ENCODE measurements around the gene DCLK2.

The DCLK2 gene

DNA sequence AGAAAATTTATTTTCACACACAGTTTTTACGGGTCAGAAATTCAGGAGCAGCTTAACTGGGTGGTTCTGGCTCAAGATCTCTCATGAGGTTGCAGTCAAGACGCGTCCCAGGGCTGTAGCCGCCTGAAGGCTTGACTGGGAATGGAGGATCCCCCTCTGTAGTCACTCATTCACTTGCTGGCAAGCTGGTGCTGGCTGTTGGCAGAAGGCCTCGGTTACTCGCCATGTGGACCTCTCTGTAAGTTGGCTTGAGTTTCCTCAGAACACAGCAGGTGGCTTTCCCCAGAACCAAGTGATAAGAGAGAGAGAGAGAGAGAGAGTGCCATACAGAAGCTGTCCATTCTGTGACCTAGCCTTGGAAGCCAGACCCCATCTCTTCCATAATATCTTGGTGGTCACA, 132.8 kb downstream of the DCLK2 start:
- no peak for DNase-seq (ENCODE audit: low read depth)

DNA sequence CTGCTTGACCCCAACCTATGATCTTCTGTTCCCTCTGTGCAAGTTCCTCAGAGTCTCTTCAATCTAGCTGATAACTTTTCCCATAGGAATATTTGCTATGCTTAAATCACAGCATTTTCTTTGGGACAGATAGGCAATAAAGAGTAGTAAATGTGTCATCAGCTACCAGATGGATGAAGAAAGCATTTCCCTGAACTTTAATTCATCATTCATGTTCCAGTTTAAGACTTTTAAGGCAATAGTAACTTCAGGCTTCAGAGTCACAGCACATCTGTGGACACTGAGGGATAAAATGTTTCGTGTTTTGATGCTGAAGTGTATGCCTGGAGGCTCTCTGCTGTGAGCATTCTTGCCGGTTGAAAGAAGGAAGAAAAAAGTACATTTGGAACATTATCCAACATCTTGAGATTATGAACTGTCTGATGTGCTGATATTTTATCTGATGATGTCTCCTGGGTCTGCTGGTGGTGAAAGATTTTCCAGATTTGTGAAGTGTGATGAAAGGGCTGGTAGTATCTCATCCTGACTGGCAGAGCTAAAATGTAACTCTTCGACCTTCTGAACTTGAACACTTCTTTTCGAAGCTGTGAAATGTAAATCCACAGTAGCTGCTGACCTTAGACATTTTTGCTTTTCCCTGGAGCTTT, 133.7 kb downstream of the DCLK2 start:
- no peak for DNase-seq (ENCODE audit: low read depth)

DNA sequence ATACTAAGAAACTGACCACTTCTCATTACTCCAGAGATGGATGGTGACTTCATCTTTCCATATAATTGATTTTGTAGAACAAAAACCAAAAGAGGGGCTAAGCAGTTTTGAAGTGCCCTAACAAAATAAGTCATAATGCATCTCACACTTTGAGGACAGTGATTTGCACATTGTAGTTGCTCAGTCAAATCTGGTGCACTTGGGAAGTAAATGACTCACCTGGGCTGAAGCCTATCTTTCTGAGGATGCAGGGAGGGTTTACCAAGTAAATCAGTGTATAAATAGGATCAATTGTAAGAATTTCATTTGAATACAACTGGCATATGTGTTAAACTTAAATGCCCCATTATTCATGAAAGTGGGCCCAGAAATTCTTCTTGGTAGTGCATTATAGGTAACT, 134.2 kb downstream of the DCLK2 start:
- DNase-seq (ENCODE audit: low read depth): no peak

DNA sequence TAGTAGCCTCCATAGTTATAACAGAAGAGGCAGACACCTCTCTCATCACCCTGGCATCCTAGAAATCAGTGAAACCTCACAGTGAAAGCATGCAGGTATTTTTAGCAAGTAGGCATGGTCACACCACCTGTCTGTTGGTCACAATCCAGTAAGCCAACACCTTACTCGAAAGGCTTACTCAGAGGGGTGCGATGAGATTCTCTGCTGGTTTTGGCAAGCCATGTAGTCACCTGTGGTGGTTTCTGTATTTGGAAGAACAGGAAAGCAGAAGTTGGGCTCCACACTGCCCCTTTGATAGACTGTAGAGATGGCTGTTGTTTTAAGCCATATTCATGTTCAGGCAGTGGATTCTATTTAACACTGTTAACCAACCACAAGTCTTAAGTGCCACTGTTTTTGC, 134.7 kb downstream of the DCLK2 start:
- no peak for DNase-seq (ENCODE audit: low read depth)

DNA sequence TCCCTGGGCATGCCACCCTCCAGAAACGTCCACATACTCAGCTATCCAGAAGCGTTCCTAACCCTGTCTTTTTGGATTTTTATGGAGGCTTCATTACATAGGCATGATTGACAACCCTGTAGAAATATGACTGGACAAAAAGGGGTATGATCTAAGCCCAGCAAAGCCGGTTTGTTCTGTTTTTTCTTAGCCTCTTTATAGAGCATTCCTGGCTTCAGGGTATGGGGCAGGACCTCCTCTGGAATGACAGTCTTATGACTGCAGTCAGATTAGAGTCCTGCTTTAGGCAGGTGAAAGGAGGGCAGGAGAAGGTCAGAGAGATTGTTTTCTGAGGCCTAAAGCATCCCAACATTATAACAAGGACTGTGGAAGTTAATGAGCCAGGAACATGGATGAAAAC, 137.4 kb downstream of the DCLK2 start:
- no peak for DNase-seq (ENCODE audit: low read depth)

DNA sequence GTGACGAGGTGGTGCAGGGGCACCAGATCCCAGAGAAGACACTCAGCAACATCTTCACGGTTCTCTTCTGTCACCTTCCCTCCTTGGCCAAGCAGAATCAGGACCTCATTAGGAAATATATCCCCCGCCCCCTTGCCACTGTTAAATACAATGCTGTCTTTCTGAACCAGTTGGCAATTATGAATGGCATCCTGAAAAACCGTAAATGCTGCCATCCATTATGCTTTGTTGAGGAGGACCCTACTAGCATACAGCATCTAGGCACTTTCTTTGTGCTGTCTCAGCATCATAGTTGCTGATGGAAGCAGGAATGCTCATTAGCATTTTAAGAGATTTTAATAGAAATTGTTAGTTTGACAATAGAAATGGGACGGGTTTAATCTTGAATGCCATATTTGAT, 138.5 kb downstream of the DCLK2 start:
- DNase-seq (ENCODE audit: low read depth): no peak

DNA sequence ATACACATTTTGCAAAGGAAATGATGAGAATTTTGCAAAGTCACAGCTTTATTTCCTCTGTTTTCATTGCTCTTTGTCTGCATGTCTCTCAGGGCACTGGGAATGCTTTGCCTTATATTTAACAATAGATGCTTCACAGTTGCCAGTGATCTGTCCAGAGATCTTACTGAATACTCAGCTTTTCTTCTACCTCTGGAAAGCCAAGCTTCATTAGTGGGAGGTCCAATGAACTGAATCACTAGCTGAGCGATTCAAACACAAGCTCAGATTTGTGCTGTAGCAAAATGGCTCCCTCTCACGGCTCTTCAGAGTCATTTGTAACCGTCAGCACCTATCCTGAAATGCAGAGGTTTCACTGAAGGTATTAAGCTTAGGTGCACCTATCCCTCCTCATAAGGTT, 138.9 kb downstream of the DCLK2 start:
- DNase-seq (ENCODE audit: low read depth): peak; percentile 77

DNA sequence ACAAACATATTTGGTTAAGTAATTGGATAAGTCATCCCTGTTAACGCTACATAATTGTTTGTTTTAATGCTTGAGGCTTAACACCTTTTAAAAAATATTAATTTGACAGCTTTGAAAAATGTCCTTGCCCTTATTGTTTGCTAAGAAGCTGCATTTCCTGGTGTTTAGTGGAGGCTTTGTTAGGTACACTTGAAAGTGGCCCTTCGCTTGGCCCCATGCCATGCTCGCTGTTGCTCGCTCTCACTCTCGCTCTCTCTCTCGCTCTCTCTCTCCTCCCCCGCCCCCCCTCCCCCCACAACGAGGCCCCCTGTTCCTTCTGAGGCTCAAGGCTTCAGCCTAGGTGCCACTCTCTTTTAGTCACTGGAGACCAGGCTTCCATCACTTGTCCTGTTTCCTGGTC, 139.6 kb downstream of the DCLK2 start:
- DNase-seq (ENCODE audit: low read depth): no peak

DNA sequence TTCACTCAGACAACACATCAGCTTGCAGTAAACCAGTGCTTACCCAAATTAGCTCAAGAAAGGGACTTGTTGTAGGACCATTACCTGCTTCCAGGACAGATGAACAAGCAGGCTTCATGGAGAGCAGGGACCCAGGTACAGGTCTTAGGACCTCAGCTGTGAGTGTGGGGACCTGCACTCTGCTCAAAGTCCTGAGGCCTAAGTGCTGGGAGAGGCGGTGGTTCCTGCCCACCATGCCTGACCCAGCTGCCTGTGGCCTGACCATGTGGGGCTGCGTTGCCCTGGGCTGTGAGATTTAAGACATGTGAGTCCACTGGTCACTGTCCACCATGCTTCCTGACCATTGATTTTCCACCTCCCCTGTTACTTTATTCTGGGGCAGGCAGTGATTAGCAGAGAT, 140.2 kb downstream of the DCLK2 start:
- DNase-seq (ENCODE audit: low read depth): no peak

DNA sequence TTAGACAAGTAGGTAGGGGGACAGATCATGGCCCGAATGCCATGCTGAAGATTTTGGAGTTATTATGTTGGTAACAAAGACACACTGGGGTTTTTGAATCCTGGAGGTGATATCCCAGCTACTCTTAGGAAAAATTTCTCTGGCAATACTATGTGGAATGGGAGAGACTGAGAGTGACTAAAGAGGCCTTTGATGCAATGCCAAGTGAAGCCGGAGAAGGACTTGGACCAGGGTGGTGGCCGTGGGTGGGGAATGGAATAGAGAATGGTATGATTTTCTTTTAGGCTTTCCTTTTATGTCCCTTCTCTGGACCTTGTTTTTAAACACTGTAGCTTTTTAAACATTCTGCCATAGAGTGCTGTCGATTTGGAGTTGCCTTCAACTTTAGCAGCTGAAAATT, 141.6 kb downstream of the DCLK2 start:
- DNase-seq (ENCODE audit: low read depth): no peak

DNA sequence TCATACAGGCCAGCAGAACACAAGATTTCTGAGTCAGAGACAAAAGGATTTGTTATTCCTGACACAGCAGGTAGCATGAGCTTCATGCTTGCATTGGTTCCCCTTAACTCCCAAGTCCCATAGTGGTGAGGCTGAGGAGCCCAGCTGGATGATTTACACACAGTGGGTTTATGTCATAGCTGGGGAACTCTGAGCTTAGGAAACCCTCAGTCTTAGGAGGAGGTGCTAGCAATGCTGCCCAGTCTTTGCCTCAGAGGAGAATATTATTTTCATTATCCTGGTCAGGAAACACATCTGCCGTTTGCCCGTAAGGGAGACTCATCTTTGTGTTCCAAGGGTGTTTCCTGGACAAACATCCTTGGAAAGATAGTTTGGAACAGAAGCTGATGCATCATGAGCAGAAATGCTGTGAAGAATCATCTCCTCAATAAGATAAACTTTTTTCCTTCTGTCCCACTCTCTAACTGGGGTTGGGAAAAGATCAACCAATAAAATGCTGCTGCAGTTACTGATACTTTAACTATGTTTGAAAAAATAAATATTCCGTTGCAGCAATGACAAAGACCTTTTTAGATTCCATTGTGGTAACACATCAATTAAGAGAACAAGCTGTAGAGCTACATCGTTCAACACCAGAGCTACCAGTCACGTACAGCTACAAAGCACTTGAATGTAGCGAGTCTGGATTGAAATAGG, 146.8 kb downstream of the DCLK2 start:
- DNase-seq (ENCODE audit: low read depth): peak; percentile 91

DNA sequence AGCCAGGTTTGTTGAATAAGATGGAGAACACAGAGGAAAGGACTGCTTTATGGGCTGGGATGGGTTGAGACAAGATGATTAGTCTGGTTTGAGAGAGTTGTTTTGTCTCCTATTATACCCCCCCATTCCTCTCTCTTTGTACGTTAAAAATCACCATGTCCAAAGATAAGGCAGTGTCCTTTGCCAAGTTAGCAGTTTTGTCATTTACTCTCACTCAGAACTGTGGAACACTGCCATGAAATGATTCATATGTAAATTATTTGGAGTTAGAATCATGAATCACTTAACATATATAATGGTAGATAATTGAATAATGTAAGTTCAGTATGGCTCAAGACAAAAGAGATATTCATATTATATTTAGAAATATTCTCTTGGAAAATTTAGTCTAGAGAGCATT, 151.3 kb downstream of the DCLK2 start:
- DNase-seq (ENCODE audit: low read depth): peak; percentile 90

DNA sequence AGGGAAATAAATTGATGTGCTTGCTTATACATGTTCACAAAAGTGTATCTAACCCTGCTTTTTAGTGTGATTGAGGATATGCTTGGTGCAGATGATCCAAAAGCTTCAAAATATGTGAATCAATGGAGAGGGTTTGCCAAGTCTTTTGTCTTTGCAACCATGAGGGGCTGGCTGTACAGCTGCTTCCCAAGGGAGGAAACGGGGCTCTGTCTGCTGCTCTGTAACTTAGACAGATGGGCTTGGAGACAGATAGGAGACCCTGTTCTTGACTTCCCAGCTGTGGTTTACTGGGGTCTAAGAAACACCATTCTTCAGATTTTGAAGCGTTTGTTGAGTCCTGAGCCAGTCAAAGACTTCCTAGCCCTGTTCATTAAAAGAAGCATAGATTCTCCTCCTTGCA, 152.3 kb downstream of the DCLK2 start:
- no peak for DNase-seq (ENCODE audit: low read depth)

DNA sequence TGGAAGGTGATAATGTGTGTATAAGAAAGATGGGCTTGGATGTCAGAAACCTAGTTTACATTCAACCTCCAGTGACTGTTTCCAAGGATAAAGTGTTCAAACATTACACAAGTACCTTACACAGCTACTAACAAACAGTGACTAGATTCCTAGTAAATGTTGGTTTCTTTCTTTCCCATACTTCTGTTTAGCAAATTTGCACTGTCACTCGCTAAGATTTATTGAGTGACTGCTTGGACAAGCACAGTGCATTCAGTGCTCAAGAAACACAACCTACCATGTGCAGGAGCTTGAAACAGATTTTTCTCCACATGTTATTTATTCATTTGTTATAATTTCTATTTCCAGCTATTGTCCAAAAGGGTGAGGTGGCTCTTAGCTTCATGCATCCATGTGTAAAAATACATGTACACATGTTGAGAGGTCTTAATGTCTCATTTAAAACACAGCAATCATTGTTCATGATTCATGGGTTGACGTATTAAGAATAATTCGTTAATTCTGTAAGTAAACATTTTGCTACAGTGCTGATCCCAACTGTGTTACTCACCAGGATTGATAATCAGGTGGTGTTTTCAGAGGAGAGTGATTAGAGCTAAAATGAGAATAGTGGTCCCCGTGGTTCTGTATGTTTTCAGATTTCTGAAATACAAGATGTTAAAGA, 153.0 kb downstream of the DCLK2 start:
- DNase-seq (ENCODE audit: low read depth): no peak

DNA sequence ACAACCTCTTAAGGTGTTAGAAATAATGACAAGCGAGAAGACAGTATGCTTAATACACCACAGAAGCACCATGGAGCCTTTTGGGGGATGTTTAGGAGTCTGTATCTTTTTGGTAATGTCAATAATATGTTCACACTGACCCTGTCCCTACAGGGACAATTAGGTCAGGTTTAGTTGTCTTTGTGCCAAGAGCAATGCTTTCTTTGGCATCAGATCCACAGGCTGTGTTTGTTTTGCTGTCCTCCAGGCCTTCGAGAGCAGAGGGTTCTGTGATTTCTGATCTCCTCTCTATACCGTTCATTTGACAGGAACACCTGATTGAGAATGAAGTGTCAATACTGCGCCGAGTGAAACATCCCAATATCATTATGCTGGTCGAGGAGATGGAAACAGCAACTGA, 153.8 kb downstream of the DCLK2 start:
- DNase-seq (ENCODE audit: low read depth): no peak

DNA sequence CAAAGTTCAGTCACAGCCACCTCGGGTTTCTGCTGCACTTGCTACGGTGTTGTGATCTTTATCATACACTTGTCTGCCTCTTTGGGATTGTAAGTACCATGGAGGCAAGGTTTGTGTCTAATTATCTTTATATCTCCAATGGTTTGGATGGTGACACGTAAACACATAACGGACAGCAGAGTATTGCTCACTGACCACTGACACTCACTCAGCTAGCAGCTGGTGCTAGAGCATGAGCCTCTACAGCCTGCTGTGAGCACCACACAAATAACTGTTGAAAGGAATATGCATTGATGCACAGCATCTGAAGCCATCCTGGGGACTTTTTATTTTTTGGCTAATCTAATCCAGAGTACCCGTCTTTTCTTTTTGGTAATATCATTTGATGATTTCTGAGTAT, 156.0 kb downstream of the DCLK2 start:
- DNase-seq (ENCODE audit: low read depth): peak; percentile 71

DNA sequence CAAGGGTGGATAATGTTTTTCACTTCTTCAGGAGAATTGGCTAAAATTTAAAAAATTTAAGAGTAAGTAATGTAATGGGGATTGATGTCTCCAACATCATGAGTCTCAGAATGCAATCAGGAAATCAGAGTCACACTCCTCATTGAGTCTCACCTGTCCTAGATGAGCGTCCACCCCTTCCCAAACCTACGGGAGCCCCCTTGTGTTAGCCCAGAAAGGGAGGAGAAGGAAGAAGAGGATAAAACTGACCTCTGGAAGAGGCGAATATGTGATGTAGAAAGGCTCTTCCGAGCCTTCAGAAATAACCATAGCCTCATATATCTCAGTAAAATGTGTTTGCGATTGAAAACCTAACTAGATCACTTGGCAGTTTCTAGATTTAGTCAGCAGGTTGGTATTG, 157.1 kb downstream of the DCLK2 start:
- no peak for DNase-seq (ENCODE audit: low read depth)

DNA sequence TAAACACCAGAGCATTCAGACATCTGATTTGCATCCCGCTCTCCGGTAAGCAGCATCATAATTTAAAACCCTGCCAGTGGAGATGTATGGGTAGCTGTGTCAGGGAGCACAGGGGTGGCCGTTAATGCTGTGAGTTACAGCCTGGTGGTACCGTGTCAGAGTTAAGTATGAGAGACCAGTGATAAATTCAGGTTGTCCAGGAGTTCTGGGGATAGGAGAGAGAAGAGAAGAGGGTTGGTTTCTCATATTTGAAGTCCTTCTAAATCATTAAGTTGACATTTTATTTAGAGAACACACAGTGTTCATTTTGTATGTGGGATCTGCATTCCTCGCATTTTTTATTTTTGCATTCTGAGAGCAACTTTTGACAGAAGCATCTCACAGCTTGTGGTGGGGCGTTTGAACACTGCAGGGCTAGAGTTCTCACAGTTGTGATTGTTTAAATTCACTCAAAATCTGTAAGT, 157.6 kb downstream of the DCLK2 start:
- DNase-seq (ENCODE audit: low read depth): peak; percentile 32

DNA sequence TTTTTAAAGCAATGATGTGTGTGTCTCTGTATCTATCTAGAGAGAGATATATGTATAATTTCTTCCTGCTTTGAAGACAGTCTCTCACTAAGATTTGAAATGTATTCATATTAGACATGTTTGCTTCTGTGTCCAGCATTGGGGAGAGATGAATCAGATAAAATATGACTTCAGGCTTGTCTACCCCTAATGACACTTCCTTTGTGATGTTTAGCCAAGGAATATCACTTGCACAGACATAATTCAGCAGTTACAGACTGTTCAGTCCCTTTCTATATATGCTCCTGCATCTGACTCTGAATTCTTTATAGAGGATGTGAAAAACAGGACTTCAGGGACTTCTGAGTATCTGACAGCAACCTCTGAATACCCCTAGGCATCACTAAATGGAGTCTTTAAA, 158.4 kb downstream of the DCLK2 start:
- peak; percentile 73 for DNase-seq (ENCODE audit: low read depth)

DNA sequence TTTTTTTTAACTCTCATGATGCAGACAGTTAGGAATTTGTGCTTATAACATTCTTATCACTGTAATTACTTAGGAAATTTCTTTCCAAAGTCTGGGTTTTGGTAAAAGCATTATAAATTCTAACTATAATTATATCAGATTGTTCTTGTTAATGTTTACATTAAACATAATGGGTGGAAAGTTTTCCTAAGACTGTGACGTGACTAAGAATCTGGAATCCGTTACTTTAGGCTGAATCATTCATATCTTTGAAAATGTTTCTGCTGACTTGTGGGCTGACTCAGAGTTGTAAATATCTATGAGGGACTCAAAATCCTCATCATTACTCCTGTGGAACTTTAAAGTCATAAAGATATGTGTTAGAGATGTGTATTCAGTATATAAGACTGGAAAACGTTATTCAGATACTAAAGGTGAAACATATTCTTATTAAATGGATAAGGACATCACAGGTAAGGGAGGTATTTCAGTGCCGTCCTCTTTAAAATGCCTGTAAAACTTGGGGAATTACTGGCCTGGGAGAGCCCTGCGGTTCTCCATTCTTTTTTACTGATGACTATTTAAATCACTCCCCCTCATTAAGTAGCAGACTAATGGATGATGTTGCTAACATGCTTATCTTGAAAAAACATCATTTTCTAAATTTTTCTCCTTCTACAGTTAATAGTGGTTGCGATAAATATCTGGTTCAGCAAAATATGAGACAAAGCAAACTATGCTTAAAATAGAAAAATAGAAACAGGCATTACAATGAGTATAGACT, 159.0 kb downstream of the DCLK2 start:
- peak; percentile 93 for DNase-seq (ENCODE audit: low read depth)

DNA sequence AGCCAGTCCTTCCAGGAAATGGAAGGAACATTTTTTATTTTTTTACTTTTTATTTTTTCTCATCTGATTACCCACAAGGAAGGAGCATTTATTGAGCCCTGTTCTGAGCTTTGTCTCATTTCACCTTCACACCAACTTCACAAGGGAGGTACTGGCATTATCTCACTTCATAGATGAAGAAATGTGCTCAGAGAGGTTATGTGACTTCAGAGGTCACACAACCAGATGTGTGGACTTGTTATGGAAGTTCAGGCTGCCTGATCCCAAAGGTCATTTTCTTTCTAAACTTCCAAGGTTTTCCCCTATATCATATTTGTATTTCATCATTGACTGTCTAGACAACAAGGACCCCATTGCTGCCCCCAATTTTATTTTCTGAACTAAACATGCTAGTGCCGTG, 160.3 kb downstream of the DCLK2 start:
- DNase-seq (ENCODE audit: low read depth): no peak

DNA sequence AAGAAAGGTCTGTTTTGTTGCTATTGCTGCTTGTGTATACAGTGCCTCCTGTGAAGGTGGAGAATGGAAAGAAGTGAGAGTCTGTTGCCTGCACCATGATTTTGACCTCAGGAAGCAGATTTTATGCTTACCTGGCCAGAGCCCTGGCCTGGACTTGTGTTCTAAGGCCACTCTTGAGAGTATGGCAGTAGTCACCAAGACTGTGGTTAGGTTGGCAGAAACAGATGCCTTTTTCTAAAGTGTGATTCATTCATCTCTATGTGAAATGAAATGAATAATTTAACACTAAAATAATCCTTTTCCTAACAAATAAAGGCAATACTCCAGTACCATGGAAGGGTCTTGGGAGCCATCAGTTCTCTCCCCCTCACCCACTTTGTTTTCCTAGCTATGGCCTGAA, 161.8 kb downstream of the DCLK2 start:
- peak; percentile 28 for DNase-seq (ENCODE audit: low read depth)

Data from ELR (cell line).